Measurements from ENCODE around the gene SFPQ.
"Not testable (repeated sequence)": the region's sequence is repeated elsewhere in the genome, so short reads cannot be mapped to it uniquely, and the experiment has no call there.

The SFPQ gene

DNA sequence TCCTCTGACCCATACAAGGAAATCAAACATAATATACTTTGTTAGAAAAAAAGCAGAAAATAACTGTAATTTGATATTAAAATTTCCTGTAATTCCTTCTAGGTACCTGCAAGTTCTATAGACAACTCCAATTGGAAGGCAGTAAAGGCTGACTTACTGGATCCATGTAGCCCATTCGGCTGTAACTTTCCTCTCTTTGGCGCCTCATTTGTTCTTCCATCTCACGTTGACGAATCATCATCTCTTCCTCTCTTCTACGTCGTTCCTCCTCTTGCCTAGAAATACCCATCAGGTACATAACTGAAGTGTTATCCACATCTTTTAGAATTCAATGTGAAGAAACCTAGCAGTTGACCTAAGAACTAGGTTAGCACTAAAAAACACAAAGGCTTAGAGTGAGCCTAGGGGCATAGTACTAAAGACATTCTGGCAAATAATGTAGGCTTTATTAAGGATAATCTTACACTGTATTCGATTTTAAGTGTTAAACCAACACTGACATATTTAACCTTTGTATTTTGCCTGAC is 5.1 kb downstream of the SFPQ start:
- no peak for DNase-seq

- DNase-seq, result no peak
These were observed 6.7 kb downstream of the SFPQ start for GRCh38 chr1:35186239-35186638.

- DNase-seq, result no peak
These were observed 7.7 kb downstream of the SFPQ start for GRCh38 chr1:35185200-35185599.

DNA sequence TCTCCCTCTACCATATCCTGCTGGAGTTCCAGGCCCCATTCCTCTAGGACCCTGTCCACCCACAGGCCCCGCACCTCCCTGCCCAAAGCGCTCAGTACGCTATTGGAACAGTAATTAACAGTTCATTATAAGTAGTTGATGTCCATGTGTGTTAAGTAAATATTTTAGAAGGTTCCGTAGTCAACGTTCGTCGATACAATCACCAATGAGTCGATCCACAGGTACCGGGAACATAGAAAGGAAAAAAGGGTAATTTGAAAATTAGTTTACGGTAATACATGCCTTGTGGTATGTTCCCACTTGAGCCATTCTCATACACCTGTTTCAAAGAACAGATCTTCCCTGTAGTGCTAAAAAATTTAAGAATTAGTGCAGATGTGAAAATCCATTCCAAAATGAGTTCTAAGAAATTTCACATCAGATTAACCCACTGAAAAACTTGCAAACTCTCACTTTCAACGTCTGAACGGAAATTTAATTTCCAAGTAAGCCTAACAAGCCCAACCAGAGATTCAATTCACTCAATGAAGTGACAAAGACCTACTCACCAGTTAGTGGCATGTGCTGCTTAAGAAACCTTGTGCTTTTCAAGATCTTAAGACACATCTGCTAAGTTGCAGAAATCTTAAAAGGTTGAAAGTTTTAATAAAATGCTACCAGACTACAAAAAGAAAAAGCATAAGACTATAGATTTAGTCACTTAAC is 8.3 kb downstream of the SFPQ start:
- no peak for DNase-seq

GRCh38 chr1:35181790-35182455 is 11.0 kb downstream of the SFPQ start:
- no peak for DNase-seq

GRCh38 chr1:35180776-35181374 is 12.1 kb downstream of the SFPQ start:
- DNase-seq, result no peak

DNA sequence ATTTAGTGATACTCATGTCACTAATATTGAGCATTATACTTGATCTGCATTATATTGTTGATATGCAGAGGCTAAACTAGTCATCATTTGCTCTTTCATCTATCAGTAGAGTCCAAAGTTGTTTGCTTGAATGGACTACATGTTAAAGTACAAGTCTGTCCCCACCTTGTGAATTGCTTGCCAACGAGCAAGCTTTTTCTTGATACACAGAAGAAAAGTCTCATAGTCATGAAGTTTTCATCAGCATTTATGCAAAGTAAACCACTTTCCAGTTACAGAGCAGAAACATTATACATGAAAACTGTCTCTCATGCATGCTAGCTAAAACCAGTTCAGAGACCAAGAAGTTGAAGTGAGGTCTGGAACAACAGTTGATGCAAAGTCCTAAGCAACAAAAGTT is 13.0 kb downstream of the SFPQ start:
- no peak for DNase-seq

DNA sequence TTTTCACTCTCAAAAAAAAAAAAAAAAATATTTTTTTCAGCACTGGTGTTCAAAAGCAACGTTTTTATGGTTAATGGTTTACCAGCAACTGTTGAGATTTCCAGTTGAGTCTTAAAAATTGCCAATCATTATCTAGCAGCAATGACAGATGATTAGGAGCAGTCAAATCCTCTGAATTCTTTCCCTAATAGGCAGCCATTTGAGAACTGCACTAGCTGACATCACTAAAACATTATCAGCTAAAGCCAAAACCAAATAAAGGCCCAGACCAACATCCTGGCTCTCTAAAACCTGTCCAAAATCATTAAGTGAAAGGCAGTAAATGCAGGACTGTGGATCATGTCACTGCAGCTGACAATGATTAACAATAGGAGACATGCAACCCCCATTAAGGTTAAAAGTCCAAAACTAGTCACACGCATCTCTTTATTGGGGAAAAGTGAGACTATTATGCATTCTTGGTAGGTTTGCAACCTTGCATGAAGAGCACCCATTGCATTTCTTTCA is 14.0 kb downstream of the SFPQ start:
- no peak for DNase-seq

GRCh38 chr1:35178295-35178695 is 14.7 kb downstream of the SFPQ start:
- no peak for DNase-seq

- no peak for DNase-seq
These were observed 15.6 kb downstream of the SFPQ start for GRCh38 chr1:35177237-35177786.

GRCh38 chr1:35175602-35176001 is 17.3 kb downstream of the SFPQ start:
- DNase-seq, result no peak

DNA sequence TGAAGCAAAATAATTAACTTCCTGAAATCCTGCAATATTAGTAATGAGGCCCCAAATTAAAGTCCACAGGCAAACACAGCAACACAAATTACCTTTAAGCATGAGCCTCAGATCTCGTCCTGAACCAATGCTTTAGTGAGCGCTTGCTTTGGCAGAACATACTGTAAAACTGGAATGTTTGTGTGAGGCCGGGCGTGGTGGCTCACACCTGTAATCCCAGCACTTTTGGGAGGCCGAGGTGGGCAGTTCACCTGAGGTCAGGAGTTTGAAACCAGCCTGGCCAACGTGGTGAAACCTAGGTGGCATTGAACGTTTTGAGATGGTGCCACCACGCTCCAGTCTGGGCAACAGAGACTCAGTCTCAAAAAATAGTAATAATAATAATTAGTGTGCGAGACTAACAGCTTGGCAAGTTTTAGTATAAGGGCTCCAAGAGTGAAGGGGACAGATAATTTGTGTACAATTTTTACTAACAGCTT is 17.8 kb downstream of the SFPQ start:
- no peak for DNase-seq

DNA sequence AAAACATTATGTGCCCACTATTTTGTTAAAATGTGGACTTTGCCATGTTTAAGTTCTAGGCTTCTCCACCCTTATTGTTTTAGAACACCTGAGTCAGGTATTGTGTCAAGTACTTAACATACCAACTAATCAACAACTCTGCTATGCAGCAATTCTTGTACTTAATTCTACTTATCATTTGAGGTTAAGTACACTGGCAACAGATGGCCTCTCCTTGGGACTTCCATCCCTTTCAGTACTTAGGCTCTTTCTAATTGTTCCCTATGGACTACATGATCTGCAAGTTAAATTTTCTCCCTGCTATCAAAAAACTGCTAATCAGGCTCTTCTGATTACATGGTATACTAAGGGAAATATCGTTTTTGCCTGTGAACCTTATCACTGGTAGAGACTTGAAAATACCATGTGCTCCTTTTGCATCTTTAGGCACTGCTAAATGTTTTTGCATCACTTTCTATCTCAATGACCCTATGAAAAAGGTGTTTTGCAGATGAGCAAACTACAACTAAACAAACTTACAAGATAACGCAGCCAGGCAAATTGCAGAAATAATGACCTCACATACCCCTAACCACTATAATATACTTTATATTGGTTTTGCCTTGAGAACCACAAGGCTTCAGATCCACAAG is 18.9 kb downstream of the SFPQ start:
- DNase-seq, result no peak

- no peak for DNase-seq
These were observed 19.5 kb downstream of the SFPQ start for GRCh38 chr1:35173491-35173890.

- DNase-seq, result no peak
These were observed 20.9 kb downstream of the SFPQ start for GRCh38 chr1:35172022-35172421.

DNA sequence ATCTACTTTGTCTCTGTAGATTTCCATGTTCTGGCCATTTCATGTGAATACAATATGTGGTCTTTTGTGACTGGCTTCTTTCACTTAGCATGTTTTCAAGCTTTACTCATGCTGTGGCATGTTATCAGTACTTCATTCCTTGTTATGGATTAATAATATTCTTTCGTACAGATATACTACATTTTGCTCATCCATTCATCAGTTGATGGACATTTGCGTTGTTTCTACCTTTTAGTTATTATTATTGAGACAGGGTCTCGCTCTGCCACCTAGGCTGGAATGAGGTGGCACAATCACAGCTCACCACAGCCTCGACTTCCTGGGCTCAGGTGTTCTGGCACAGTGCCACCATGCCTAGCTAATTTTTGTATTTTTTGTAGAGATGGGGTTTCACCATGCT is 21.4 kb downstream of the SFPQ start:
- DNase-seq, result no peak

DNA sequence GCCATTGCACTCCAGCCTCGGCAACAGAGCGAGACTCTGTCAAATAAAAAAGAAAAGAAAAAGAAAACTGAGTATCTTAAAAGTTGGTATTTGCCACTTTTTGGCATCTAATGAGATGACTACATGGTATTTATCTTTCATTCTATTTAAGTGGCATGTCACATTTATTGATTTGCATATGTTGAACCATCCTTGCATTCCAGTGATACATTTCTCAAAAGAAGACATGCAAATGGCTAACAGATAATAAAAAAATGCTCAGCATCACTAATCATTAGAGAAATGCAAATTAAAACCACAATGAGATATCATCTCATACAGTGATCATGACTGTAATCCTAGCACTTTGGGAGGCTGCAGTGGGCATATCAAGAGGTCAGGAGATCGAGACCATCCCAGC is 28.1 kb downstream of the SFPQ start:
- DNase-seq, result no peak

- DNase-seq, result no peak
These were observed 41.7 kb downstream of the SFPQ start for GRCh38 chr1:35151220-35151619.

GRCh38 chr1:35145892-35146549 is 46.9 kb downstream of the SFPQ start:
- DNase-seq, result not testable (repeated sequence)

GRCh38 chr1:35143737-35144508 is 49.0 kb downstream of the SFPQ start:
- DNase-seq, result no peak

DNA sequence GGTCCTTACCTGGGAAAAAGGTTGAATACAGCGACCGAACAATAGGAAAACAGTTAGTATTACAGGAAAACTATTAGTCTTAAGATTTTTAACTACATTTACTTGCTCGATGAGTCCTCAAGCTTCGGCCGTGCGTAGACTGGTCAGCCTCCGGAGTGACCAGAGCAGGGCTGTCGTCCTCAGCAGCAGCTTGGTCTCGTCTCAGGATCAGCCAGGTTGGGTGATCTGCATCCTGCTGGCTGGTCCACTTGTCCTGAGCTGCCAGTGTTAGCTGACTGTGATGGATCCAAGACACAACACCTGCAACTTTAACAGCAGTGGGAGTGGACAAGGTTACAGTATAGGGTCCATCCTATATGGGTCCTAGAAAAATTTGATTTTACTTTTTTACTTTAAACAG is 50.2 kb downstream of the SFPQ start:
- not testable (repeated sequence) for DNase-seq

DNA sequence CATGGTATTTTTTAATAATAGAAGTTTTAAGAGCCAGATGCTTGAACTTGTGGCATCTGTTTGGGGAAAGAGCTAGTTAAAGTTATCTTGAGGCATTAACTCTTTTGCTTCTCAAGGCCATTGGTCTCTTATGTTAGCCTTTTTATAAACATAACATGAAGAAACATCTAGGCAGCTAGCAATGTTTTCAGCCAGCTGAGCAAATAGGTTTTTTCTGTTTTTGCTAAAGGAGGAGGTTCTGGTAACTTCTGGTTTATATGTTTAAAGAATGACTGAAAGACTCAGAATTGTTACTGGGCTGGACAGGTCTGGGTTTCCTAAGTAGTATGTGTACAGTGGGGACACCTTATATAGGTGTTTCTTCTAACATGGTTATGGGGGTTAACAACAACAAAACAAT is 50.7 kb downstream of the SFPQ start:
- not testable (repeated sequence) for DNase-seq

All from NCI-H774 (cell line).